ENCODE data around the gene FMO2.

FMO2 gene

DNA sequence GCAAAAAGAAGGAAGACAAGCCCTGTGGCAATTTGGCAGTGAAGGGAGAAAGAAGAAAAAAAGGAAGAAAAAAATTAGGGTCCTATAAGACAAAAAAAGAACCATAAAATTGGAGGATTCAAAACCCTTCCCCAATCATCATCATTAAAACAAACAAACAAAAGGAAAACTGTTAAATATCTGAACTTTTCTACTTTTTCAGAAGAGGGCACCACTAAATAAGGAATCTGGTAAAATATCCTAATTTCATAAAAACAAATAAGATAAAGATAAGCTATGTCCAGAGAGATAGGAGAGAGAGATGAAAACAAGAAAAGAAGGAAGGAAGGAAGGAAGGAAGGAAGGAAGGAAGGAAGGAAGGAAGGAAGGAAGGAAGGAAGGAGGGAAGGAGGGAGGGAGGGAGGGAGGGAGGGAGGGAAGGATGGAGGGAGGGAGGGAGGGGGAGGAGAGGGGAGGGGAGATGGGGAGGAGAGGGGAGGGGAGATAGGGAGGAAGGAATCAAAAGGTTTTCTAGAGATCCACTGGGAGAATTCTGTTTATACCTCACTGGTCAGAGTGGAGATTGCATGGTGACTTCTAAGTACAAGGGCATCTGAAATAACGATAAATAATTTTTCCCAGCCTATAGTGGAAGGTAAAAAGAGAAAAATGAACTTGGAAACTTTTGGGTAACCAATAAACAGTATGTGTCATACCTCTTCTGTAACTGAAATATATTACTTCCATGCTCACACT is 10.4 kb upstream of the FMO2 start:
- no peak for DNase-seq (ENCODE audit: low read depth)

DNA sequence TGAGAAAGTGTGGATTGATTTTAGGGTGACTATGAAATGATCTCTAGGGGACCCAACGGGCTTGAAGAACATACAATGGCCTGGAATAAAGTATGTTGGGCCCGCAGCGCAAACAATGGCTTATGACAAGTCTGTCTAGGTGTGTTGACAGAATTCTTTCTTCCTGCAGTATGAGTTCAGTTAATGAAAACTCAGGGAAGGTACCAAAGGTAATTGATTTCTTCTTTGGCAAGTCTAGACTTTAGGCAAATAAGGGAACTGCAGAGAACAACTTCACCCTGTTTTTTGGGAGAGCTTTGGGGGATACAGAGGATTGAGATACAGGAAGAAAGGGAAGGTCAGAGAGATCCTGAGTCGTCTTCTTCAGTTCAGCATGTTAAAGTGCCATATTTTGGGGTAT is 7.8 kb upstream of the FMO2 start:
- DNase-seq (ENCODE audit: low read depth) = no peak

DNA sequence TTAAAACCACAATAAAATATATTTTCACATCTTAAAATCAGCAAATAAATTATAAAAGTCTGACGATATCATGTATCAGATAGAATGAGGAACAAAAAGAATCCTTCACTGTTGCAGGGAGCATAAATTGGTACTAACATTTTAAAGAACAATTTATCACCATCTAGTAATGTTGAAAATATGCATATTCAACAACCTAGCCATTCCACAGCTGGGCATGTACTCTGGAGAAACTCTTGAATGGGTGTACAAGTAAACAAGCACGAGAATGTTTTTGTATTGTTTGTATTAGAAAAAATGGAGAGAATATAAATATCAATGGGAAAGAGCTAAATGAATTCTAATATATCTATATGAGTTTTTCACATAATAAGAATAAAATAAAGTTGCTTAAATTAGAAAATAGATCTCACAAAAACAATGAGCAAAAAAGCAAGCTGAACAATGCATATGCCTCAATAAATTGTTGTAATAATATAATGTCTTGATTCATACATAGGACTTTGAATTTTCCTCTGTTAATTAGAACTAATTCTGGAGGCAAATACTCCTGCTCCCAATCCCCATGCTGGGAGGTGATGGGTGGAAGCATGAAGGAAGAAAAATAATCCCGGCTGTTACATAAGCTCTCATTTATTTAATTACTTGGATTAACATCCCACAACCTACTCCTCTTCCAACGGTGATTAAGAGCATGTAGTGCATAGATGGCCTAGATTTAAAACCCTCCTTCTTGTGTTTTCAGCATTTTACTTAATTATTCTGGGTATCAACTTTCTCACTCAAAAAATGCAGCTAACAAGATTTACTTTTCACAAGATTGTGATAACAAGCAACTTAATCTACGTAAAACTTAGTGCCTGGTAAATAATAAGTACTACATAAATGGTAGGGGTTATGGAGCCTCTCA is 5.5 kb upstream of the FMO2 start:
- no peak for DNase-seq (ENCODE audit: low read depth)

DNA sequence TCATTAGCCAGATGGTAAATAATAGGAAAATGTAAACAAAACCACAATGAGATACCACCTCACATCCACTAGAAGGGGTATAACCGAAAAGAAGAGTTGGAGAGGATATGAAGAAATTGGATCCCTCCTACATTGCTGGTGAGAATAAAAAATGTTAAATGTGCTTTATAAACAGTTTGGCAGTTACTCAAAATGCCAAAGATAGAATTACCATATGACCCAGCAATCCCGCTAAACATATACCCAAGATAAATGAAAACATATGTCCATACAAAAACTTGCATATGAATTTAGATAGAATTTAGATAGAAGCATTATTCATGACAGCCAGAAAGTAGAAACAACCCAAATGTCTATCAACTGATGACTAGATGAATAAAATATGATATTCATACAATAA is 4.4 kb upstream of the FMO2 start:
- DNase-seq (ENCODE audit: low read depth) = no peak

DNA sequence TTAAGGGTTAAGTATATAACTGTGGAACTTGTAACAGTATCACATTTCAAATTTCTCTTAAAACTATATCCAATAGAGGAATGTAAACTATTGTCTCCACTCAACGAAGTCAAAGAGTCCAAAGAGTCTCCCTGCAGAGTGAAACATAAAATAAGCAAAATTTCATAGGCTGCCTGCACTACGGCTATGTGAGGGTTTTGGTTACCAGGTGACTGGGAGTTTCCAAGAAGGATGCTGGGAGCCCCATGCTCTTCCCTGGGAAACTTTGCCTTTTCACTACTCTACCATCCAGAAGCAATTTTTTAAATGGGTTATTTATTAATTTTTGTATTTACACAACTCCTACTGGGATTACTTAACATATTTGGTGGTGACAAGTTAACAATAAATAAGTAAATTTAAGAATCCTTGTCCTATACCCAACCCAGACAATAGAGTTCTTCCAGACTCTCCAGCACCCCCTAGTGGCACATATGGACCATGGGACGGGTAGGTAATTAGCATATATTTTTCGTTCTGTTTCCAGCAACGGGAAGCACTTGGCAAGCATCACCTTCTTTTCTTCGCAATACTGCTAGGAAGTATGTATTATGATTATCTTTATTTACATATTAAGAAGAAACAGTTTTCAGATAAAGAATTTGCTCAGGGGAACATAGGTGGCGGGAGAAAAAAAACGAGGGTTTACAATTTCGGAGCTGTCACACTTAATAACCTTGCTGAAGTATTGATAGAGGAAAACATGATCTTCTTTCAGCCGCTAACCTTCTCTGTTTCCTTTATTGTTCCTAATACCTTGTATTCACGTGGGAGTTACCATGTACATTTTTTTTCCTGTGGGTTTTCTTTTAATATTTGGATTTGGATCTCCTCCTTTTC is 3.5 kb downstream of the FMO2 start:
- peak; percentile 6 for DNase-seq (ENCODE audit: low read depth)

DNA sequence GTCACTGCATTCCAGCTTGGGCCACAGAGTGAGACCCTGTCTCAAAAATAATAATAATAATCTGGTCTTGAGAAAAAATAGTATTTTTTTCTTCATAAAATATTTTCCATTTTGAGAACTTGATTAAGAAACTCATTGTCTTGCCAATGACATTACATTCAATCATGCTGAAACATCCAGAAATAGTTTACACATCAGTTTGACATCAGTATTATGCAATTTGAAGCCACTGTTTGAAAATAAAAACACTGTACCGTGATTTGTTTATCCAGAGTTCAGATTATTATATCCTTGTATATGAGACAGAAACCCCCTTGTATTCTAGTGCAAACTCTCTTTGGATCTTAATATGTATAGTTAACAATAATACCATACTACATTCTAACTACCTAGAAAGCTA is 6.9 kb downstream of the FMO2 start:
- no peak for DNase-seq (ENCODE audit: low read depth)

DNA sequence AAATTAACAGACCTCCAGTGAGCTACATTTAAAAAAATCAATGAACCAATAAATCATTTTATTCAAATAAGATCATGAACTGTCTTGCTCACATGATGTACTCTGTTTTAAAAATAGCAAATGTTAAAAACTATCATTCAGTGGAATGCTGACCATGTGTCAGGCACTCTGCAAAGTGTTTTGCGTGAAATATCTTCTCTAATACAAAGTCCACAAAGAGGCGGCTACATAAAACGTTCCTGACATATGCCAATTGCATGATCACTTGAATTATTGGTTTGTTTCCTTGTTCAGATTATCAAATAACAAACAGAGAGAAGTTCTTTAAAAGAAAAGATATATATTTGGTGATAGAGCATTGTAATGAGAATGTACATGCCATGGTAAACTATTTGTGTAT is 10.7 kb downstream of the FMO2 start:
- DNase-seq (ENCODE audit: low read depth) = no peak

DNA sequence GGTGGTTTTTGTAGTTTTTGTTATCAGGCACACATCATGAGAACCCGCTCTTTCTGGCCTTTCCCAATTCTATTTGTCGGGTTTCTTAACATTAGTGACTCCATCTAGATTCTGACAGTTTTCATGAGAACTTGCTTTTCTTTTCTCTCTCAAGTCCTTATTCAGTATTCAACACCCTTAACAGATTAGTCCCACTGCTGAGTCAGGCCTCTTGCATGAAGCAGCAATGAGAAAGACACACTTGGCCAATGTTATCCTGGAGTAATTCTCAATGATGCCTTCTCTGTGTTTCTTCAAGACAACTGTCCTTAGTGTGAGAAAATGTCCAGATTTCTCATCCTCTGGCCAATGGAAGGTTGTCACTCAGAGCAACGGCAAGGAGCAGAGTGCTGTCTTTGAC is 11.3 kb downstream of the FMO2 start:
- DNase-seq (ENCODE audit: low read depth) = no peak

DNA sequence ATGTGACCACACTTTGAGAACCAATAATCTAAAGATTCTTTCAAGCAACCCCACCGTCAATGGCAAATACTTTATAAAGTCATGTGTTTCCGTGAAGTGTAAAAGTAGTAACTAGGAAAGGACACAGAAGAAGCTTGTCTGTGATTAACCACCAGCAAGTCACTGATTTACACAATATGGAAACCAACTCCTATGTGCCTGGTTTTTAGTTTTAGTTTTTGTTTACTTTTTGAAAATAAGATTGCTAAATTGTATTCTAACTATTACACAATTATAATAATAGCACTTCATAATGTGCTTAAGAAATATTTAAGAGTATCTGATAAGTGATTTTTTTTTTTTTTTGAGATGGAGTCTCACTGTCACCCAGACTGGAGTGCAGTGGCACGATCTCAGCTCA is 13.0 kb downstream of the FMO2 start:
- DNase-seq (ENCODE audit: low read depth) = no peak

DNA sequence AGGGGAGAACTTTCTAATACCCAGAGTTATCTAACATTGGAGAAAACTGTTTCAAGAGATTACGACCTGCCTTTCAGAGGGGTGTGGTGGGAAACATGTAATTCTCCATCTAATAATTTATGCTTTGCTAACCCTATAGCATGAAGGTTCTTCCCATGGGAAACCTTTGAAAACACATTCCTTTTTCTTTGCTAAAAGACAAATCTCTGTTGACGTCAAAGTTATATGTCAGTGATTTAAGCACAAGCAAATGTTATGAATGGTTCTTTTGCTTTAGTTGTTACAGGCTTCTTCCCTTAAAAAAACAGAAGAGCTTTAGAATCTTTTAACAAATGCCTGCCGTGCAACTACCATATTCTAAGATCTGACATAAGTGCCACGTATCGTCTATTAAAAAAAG is 19.2 kb downstream of the FMO2 start:
- no peak for DNase-seq (ENCODE audit: low read depth)

DNA sequence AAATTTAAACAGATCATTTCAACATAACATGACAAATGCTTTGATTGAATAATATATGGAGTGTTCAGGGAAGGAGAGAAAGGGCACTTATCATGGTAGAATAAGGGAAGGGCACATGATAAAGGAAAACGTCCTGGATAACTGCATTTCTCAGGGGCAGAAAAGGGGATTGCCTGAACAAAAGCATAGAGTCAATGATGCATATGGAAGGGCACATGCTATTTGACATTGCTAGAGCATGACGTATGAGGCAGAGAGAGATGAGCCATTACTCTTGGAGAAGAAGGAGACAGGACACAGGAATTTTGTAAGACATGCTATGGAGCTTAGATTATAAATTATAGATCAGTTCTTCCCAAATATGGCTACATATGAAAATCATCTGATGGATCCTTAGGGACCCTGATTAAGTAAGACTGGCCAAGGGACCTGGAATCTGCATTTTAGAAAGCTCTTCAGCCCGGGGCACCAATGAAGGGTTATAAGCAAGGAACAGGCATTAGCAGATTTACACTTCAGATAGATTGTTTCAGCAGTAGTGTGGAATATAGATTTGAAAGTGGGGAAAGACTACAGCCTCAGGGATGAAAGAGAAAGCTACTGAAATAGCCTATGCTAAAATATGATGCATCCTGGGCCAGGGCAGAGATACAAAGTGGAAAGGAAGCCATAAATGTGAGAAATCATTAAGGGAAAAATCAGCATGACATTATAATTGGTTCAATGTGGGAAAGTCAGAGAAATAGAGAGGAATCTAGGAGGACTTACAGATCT is 21.3 kb downstream of the FMO2 start:
- DNase-seq (ENCODE audit: low read depth) = no peak

DNA sequence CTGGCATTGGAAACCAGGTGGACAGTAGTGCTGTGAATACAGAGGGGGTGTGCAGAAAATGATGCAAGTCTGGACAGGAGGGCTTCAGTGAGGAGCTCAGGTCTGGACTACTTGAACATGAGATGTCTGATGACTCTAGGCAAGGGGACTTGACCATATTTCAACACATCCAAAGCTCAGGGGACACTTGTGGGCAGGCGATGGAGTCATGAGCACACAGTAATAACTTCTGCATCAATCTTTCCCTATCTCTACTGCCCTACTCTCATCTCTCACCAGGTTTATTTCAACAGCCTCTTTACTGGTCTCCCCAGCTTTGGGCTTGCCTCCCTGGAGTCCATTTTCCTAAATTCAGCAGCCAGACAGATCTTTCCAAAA is 21.9 kb downstream of the FMO2 start:
- DNase-seq (ENCODE audit: low read depth) = no peak

DNA sequence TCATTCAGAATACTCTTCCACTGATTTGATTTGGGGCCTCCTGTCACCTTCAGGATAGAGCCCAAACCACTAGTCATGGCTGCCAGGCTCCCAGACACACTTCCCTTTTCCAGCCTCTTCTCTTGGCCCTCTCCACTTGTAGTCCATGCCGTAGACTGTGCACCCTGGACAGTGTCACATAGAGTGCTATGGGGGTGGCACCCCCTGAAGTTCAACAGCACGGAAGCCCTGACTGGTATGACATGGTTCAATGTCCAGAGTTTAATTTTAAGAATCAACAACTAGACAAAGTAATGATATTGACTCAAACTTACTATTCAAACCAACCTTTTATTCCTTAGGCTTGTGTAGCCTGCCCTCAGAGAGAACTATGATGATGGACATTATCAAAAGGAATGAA is 22.3 kb downstream of the FMO2 start:
- no peak for DNase-seq (ENCODE audit: low read depth)

DNA sequence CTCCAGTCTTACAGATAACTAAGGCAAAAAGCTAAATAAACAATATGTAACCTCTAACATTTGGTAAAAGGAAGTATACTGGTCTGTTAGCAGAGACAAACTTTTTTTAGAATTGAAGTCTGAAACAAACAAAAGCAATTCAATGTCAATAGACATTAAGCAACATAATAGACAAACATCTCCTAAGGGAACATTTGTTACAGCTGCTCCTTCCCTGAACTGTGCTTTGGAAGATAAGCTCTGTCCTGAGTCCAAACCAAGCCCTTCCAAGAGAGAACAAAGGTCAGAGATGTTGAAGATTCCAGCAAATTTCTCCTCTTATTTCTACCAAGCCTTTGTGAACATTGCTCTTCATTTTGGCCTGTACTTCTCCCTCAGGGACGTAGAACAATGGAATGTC is 25.3 kb downstream of the FMO2 start:
- no peak for DNase-seq (ENCODE audit: low read depth)

DNA sequence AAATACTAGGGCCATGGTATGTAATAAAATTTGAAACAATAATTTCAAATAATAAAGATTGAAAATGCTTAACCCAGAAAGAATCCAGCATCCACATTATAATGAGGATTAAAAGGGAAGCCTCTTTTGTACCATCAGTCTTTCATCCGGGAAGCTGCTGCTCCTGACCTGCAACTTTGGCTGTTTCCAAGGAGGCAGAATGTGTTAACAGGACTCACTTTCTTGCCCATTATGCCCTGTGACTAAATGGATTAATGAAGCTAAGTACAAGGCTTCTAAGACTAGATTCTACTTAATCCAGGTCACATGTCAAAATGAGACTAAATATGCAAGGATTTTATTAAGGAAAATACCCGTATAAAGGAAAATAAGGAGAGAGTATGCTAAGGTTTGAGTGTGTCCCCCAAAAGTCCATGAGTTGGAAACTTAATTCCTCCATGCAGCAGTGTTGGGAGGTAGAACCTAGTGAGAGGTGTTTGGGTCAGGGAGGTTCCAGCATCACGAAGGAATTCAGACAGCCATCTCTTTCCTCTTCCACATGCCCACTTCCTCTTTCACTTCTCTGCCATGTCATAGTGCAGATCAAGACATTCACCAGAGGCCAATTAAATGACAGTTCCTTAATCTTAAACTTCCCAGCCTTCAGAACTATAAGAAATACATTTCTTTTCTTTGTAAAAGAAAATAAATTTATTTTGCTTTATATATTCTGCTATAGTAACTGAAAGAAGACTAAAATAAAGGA is 27.7 kb downstream of the FMO2 start:
- no peak for DNase-seq (ENCODE audit: low read depth)

DNA sequence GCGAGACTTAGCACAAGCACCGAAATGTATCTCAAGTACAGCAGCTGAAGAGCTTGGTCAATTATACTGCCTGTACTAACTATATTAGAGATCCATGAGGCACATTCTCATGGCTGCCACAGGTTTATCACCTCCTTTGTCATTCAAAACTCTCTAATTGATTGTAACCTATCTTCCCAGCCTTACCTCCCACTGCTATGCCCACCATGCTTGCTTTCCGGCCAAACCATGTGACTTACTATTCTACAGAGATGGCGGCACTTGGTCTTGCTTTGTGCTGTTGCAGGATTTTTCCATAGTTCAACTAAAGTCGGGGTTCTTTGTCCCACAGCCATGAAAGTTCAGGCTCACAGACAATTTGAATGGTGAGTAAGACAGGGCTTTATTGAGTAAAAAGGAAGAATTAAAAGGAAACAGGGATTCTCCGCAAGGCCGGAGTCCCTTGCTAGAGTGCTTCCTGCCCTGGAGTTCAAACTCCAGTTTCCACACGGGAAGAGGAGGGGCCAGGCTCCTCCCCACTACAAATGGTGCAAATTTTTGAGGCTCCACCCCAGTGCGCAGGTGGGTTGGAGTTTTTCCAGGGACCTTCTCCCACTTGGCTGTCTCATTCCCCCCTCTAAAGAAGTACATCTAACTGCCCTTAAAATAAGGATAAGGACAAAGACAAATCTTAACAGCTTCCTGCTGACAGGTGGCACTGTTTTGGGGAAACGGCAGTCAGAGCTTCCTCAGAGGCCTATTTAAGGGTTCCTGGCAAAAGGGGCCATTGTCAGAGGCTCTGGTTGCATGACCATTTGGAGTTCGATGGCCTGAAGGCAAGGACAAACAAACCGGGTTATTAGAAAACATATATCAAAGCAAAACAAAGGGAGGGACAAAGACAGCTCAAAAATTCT is 28.7 kb downstream of the FMO2 start:
- DNase-seq (ENCODE audit: low read depth) = no peak

DNA sequence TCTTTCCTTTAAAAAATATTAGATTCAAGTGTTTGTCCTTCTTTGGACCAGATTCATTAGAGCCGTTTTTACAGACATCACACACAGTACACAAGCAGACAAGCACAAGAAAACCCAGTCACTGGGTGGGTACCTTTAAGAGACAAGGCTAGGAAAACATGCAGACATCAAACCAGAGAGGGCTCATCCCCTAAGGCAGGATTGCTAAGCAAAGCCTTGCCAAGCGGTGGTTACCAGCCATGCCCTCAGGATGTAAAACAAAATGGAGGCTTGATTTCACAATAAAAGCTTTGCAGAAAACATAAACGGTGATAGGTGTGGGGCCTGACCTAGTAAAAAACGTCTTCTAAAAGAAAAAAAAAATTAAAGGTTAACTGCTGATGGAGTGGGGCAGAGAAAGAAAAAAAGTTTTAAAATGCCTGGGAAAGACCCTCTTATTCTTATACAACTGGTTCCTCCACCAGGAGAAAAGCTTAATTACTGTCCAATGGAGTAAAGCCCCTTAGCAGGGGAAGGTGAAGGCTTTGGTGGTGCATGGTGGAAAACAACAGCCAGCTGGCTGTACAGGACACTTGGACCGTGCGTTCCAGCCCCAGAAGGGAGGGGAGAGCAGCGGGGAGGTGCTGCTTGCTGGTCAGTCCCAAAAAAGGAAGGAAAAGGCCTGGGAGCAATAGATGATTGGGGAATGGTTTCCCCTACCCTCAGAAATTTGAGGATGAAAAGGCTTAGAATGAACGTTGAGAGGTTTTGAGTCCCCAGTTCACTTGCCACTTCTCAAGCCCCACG is 32.8 kb downstream of the FMO2 start:
- no peak for DNase-seq (ENCODE audit: low read depth)

DNA sequence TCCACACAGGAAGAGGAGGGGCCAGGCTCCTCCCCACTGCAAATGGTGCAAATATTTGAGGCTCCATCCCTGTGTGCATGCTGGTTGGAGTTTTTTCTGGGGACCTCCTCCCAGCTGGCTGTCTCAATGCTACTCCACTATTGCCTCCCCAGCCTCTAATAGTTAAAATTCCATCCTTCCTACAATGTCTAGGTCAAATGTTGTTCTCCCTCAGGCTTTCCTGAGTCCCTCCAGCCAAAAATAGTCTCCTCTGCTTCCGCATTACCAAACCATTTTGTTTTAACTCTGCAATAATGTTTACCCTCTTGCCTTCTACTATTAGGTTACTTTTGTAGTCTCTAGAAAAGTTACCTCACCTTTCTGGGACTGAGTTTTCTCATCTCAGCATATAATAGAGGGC is 33.6 kb downstream of the FMO2 start:
- no peak for DNase-seq (ENCODE audit: low read depth)
